ENCODE results near the gene ZNF74.
"Not testable (repeated sequence)": the region's sequence is repeated elsewhere in the genome, so short reads cannot be mapped to it uniquely, and the experiment has no call there.

GRCh38 chr22:20378684-20379083, 15.3 kb upstream of the ZNF74 start:
- TF ChIP-seq, protein P1, sequence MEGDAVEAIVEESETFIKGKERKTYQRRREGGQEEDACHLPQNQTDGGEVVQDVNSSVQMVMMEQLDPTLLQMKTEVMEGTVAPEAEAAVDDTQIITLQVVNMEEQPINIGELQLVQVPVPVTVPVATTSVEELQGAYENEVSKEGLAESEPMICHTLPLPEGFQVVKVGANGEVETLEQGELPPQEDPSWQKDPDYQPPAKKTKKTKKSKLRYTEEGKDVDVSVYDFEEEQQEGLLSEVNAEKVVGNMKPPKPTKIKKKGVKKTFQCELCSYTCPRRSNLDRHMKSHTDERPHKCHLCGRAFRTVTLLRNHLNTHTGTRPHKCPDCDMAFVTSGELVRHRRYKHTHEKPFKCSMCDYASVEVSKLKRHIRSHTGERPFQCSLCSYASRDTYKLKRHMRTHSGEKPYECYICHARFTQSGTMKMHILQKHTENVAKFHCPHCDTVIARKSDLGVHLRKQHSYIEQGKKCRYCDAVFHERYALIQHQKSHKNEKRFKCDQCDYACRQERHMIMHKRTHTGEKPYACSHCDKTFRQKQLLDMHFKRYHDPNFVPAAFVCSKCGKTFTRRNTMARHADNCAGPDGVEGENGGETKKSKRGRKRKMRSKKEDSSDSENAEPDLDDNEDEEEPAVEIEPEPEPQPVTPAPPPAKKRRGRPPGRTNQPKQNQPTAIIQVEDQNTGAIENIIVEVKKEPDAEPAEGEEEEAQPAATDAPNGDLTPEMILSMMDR (IDR thresholded peaks at IDR 0.05): not testable (repeated sequence)
- TF ChIP-seq POLR2A (IDR thresholded peaks at IDR 0.05): not testable (repeated sequence)
